GM12878 (cell line): ENCODE data around the gene HIBCH. TPM values are rescaled to one million over a fixed set of nuclear protein-coding genes. Genes with fewer than 3 reads are reported as not detected.

Experiments used
- ATAC-seq: fragments of 200-7000 bp; cut with Tn5 transposase; 3 replicates; pipeline ENCODE4 v1.9.1; 2020; ENCODE audit warnings: mild to moderate bottlenecking, moderate library complexity
- BruUV-seq: library from RNA; stranded (reverse); fragments of 400-500 nt; replicated peaks from 2 replicates; lab custom pipeline; 2021; lab: Mats Ljungman, UMichigan
- CTCF ChIA-PET: fragments of 300-600 bp; sonication (Branson Sonifier 250); formaldehyde crosslinking; extraction: SDS; loops from one replicate; lab custom pipeline; 2021; ENCODE audit warnings: inconsistent platforms; lab: Yijun Ruan, JAX
- POLR2A ChIA-PET: fragments of 350-600 bp; formaldehyde crosslinking; extraction: SDS; loops from one replicate; lab custom pipeline; 2021; ENCODE audit warnings: inconsistent platforms; lab: Charles Lee
- RAD21 ChIA-PET: fragments of 300-600 bp; sonication (Branson Sonifier 250); formaldehyde crosslinking; loops from one replicate; lab custom pipeline; 2023; ENCODE audit warnings: antibody characterized with exemption; ENCODE audit not compliant: unreplicated experiment; lab: Charles Lee
- SMC1A ChIA-PET: fragments of 300-600 bp; sonication (Branson Sonifier 250); formaldehyde crosslinking; loops from one replicate; lab custom pipeline; 2023; ENCODE audit not compliant: unreplicated experiment, uncharacterized antibody; lab: Charles Lee
- DNase-seq: peaks from one replicate; pipeline ENCODE4 v3.0.0-alpha.2; 2011; ENCODE audit warnings: low read depth, low spot score
- FAIRE-seq: peaks from 3 replicates; lab custom pipeline; 2011; peaks lifted over from hg19 to GRCh38; lab: Jason Lieb, UNC
- H2AFZ ChIP-seq: 2 replicates; pipeline ENCODE4 v1.6.0; 2011; ENCODE audit warnings: low read depth, low read length, control low read depth; ENCODE audit not compliant: control insufficient read depth
- H3K27ac ChIP-seq: 2 replicates; pipeline ENCODE4 v1.5.1; 2011; ENCODE audit warnings: control low read depth; ENCODE audit not compliant: control insufficient read depth, insufficient read depth
- H3K27me3 ChIP-seq, 2 experiments: replicated peaks in 1 of 2; 2 replicates each; pipeline versions ENCODE4 v1.6.0 to v1.6.1; 2011; ENCODE audit warnings: low read length in 1 of 2; ENCODE audit not compliant: control insufficient read depth in 2 of 2, insufficient read depth in 2 of 2
- H3K36me3 ChIP-seq, 2 experiments: 2 replicates each; pipeline ENCODE4 v1.5.1; 2011; ENCODE audit warnings: low read length in 1 of 2; ENCODE audit not compliant: control insufficient read depth in 2 of 2, insufficient read depth in 2 of 2
- H3K4me1 ChIP-seq: 2 replicates; pipeline ENCODE4 v1.6.1; 2011; ENCODE audit warnings: mild to moderate bottlenecking, low read length, moderate library complexity, mixed read lengths; ENCODE audit not compliant: control insufficient read depth, insufficient read depth
- H3K4me2 ChIP-seq: 2 replicates; pipeline ENCODE4 v1.6.0; 2011; ENCODE audit warnings: control low read depth; ENCODE audit not compliant: control insufficient read depth, insufficient read depth
- H3K4me3 ChIP-seq: fragments of 200-600 bp; sonication (generic); 2 replicates; pipeline ENCODE4 v1.5.1; 2016
- H3K79me2 ChIP-seq: 2 replicates; pipeline ENCODE4 v1.6.0; 2011; ENCODE audit warnings: low read length; ENCODE audit not compliant: control insufficient read depth, insufficient read depth
- H3K9ac ChIP-seq: 2 replicates; pipeline ENCODE4 v1.8.0; 2011; ENCODE audit warnings: low read length, control low read depth, mixed read lengths; ENCODE audit not compliant: control insufficient read depth, insufficient read depth
- H3K9me3 ChIP-seq: replicated peaks from 3 replicates; pipeline ENCODE4 v1.5.1; 2011; ENCODE audit warnings: mild to moderate bottlenecking, low read length; ENCODE audit not compliant: control insufficient read depth, insufficient read depth
- H4K20me1 ChIP-seq: 2 replicates; pipeline ENCODE4 v1.6.0; 2011; ENCODE audit not compliant: control insufficient read depth, insufficient read depth
- E2F4 ChIP-seq: IDR thresholded peaks from 2 replicates; pipeline ENCODE4 v1.6.1; 2012; ENCODE audit warnings: low read depth, low read length, improper control_type of control experiment
- E2F8 ChIP-seq: fragments of 450-650 bp; IDR thresholded peaks from 2 replicates; pipeline ENCODE4 v1.6.1; 2018; ENCODE audit warnings: mild to moderate bottlenecking, low read depth, moderate library complexity; ENCODE audit not compliant: partially characterized antibody
- MTA2 ChIP-seq: fragments of 450-650 bp; IDR thresholded peaks from 2 replicates; pipeline ENCODE4 v1.6.1; 2016; ENCODE audit warnings: low read depth, mild to moderate bottlenecking, moderate library complexity
- RAD51 ChIP-seq: fragments of 450-650 bp; IDR thresholded peaks from 2 replicates; pipeline ENCODE4 v1.6.1; 2016; ENCODE audit warnings: moderate library complexity, mild to moderate bottlenecking, inconsistent platforms
- WGBS: methylation state at CpG from one replicate; pipeline ENCODE4 v1.1.6; 2016; ENCODE audit warnings: low lambda C conversion rate; ENCODE audit not compliant: insufficient replicate concordance, insufficient coverage; ENCODE audit errors: missing lambda C conversion rate; 5-methylcytosine and 5-hydroxymethylcytosine counted together
- in situ Hi-C: fragments of 300-500 bp; cut with MboI; formaldehyde crosslinking; loops from 9 replicates; pipeline ENCODE4 v1.14.3; 2018; ENCODE audit warnings: mixed read lengths
- intact Hi-C: fragments of 100-400 bp; cut with micrococcal nuclease; formaldehyde crosslinking; loops from one replicate; pipeline ENCODE4 v1.14.2; 2022; ENCODE audit not compliant: unreplicated experiment
- polyA plus RNA-seq, 11 experiments: library from polyadenylated mRNA; depleted of rRNA in 4 of 11; unstranded in 6 of 11; stranded (reverse) in 5 of 11; fragments of >200 nt; fragmentation: Nextera tagmentation in 4 of 11; fragmentation: Illumina TruSeq in 1 of 11; extraction: Ambion mirVana in 4 of 11; extraction: Trizol in 1 of 11; gene quantifications; 1 replicate in 1 of 11; 2 replicates in 10 of 11; pipeline versions ENCODE4 v1.2.1 to v1.2.3, GENCODE V29; 2011 to 2016; ENCODE audit warnings: inconsistent platforms in 2 of 11, missing spikeins in 2 of 11, low read depth in 1 of 11
- total RNA-seq, 4 experiments: library from RNA; depleted of rRNA in 3 of 4; stranded (reverse); fragments of >200 nt in 3 of 4; fragmentation: Illumina TruSeq in 1 of 4; extraction: Trizol in 1 of 4; gene quantifications; 2 replicates each; pipeline versions ENCODE4 v1.2.1 to v1.2.3, GENCODE V29; 2013 to 2021
- TF ChIP-seq, protein P1 (sequence below): IDR thresholded peaks from 2 replicates; pipeline ENCODE4 v1.6.1; 2011; ENCODE audit warnings: low read depth, mild to moderate bottlenecking, low read length, moderate library complexity, borderline replicate concordance; ENCODE audit errors: extremely low read depth

Gene HIBCH
- total and polyA plus RNA-seq, 10 of the 15 experiments (the other 5 are each of a cell fraction or from before 2014, with no cell fraction given) = 22.3 to 81.0 (median 37.4) TPM

DNA sequence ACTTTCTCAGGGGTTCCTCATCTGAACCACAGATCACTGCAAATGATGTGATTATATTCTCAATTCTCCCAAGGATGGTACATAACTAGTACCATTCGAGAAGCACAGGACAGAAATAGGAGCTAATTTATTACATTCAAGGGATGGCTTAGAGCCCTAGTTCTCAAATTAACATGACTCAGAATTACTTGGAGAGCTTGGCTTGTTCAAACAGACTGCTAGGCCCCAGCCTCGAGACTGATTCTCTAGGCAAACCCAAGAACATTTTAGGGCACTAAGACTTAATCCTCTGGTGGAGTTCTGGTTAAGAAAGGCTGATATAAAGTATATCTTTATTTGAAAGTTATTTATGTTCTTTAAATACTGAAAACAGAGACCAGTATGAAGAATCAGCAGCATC, 35.8 kb downstream of the HIBCH start:
- no peak overlapping the region for H3K27ac ChIP-seq
- 89% methylated on average over 2 of the region's 2 CpGs for WGBS
- ChIA-PET CTCF (interaction anchor here (0.9 kb wide), 1 partner anchor 13 kb away, joined by 3 read pairs; no protein-coding TSS in a partner anchor), RAD21 (interaction anchor here (0.9 kb wide), 1 partner anchor 195 kb away, joined by 3 read pairs; no protein-coding TSS in a partner anchor), SMC1A (interaction anchor here (1.0 to 1.4 kb wide), 2 partner anchors 10 to 19 kb away, joined by 3 to 4 read pairs; no protein-coding TSS in a partner anchor), POLR2A (no interaction called here)
- in situ Hi-C loops (no loop called here), intact Hi-C loops (no loop called here)
- no peak for ATAC-seq
- TF ChIP-seq, protein P1, sequence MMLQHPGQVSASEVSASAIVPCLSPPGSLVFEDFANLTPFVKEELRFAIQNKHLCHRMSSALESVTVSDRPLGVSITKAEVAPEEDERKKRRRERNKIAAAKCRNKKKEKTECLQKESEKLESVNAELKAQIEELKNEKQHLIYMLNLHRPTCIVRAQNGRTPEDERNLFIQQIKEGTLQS = no peak
- no peak for TF ChIP-seq MTA2
- TF ChIP-seq E2F4 = no peak
- no peak for TF ChIP-seq E2F8
- TF ChIP-seq RAD51 = no peak
- H3K79me2 ChIP-seq = no peaks in the 10 kb centered on the region
- no peak for FAIRE-seq
- BruUV-seq = no TSS peak
- H3K4me2 ChIP-seq = no peak overlapping the region
- no peaks in the 10 kb centered on the region for H3K27me3 ChIP-seq
- no peak overlapping the region for H3K9ac ChIP-seq
- H4K20me1 ChIP-seq = no peaks in the 10 kb centered on the region
- H3K4me1 ChIP-seq = no peaks in the 10 kb centered on the region
- no peak overlapping the region for H2AFZ ChIP-seq
- H3K36me3 ChIP-seq = peaks cover 2 to 11% of the 10 kb centered on the region in 2 experiments
- no peak for DNase-seq
- H3K4me3 ChIP-seq = no peak overlapping the region
- H3K9me3 ChIP-seq = no peaks in the 10 kb centered on the region
